Measurements from ENCODE around the gene UBR4. TPM values are rescaled to one million over a fixed set of nuclear protein-coding genes. Genes with fewer than 3 reads are reported as not detected.

Gene UBR4
- total RNA-seq, 3 donors from 2014 or later: 114 to 145 (median 140) TPM

- Histone ChIP-seq H3K9me3 (peaks cover 8 to 9% of the 10 kb centered on the region in 2 donors), H3K36me3 (peaks cover 16% of the 10 kb centered on the region), H3K27ac (no peak overlapping the region), H3K27me3 (no peaks in the 10 kb centered on the region), H3K4me1 (no peaks in the 10 kb centered on the region), H3K4me3 (no peak overlapping the region)
- no peak for DNase-seq (ENCODE audit: low spot score in 2 of 2)
- TF ChIP-seq, protein P1, sequence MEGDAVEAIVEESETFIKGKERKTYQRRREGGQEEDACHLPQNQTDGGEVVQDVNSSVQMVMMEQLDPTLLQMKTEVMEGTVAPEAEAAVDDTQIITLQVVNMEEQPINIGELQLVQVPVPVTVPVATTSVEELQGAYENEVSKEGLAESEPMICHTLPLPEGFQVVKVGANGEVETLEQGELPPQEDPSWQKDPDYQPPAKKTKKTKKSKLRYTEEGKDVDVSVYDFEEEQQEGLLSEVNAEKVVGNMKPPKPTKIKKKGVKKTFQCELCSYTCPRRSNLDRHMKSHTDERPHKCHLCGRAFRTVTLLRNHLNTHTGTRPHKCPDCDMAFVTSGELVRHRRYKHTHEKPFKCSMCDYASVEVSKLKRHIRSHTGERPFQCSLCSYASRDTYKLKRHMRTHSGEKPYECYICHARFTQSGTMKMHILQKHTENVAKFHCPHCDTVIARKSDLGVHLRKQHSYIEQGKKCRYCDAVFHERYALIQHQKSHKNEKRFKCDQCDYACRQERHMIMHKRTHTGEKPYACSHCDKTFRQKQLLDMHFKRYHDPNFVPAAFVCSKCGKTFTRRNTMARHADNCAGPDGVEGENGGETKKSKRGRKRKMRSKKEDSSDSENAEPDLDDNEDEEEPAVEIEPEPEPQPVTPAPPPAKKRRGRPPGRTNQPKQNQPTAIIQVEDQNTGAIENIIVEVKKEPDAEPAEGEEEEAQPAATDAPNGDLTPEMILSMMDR (IDR thresholded peaks at IDR 0.05): no peak
- TF ChIP-seq POLR2AphosphoS5 (IDR thresholded peaks at IDR 0.05): no peak
- TF ChIP-seq POLR2A (IDR thresholded peaks at IDR 0.05): no peak
- intact Hi-C loops (cut with DNase I; ENCODE audit: low total_unique reads): no loop called here
Measured at GRCh38 chr1:19133360-19133759, 76.7 kb downstream of the UBR4 start.

DNA sequence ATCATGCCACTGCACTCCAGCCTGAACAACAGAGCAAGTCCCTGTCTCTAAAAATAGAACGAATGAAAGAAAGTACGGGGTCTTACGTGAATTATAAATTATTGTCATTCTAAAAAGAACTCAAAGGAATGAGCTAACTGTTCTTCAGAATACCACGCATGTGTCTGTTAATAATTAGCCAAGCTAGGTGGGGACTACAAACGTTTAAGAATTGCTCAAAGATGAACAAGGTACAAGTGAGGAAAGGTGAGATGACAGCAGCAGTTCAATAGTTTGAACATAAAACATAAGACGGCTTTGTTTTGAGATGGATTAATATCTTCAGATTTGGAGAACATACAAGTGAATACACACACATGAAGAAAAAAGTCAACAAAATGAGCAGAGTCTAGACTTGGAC, 79.6 kb downstream of the UBR4 start:
- peaks cover 24% of the 10 kb centered on the region for H3K36me3 ChIP-seq

GRCh38 chr1:19128968-19129514, 81.0 kb downstream of the UBR4 start:
- Histone ChIP-seq H3K4me1 (no peaks in the 10 kb centered on the region), H3K36me3 (peaks cover 24% of the 10 kb centered on the region), H3K4me3 (no peak overlapping the region), H3K9me3 (peaks cover 8% of the 10 kb centered on the region in 2 donors), H3K27me3 (no peaks in the 10 kb centered on the region), H3K27ac (no peak overlapping the region)
- intact Hi-C loops (cut with DNase I; ENCODE audit: low total_unique reads): no loop called here
- DNase-seq (ENCODE audit: low spot score in 2 of 2): no peak
- TF ChIP-seq POLR2A (IDR thresholded peaks at IDR 0.05) (no peak), POLR2AphosphoS5 (IDR thresholded peaks at IDR 0.05) (no peak)
- TF ChIP-seq, protein P1 (IDR thresholded peaks at IDR 0.05): no peak

More for the DNA sequence above, 79.6 kb downstream of the UBR4 start:
- H3K27ac ChIP-seq: no peak overlapping the region
- H3K4me3 ChIP-seq: no peak overlapping the region
- no peaks in the 10 kb centered on the region for H3K4me1 ChIP-seq
- intact Hi-C loops (cut with DNase I; ENCODE audit: low total_unique reads): no loop called here
- no peak for TF ChIP-seq POLR2A (IDR thresholded peaks at IDR 0.05)
- TF ChIP-seq, protein P1 (IDR thresholded peaks at IDR 0.05): no peak
- peaks cover 8 to 9% of the 10 kb centered on the region in 2 donors for H3K9me3 ChIP-seq
- DNase-seq (ENCODE audit: low spot score in 2 of 2): no peak
- H3K27me3 ChIP-seq: no peaks in the 10 kb centered on the region

DNA sequence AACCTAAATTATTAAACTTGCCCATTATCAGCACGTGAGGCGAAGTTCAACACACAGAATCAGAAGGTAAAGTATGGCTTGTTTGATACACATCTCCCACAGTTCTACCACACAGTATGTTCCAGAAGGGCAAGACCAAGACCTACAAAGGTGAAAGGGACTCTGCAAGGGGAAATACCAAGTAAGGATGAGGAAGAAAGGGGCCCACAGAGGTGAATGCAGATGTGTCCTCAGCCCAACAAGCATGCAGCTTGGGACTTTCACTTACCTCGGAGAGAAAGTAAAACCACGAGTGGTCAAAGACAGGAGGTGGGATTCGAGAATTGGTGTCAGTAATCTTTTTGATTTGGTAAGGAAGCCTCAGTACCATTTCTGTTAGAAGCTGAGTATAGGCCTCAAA, 85.8 kb downstream of the UBR4 start:
- TF ChIP-seq POLR2AphosphoS5 (IDR thresholded peaks at IDR 0.05): no peak

GRCh38 chr1:19123837-19124236, 86.2 kb downstream of the UBR4 start:
- Histone ChIP-seq H3K9me3 (no peaks in the 10 kb centered on the region), H3K27ac (no peak overlapping the region), H3K27me3 (no peaks in the 10 kb centered on the region), H3K4me1 (no peaks in the 10 kb centered on the region), H3K4me3 (no peak overlapping the region), H3K36me3 (peaks cover 33% of the 10 kb centered on the region)
- intact Hi-C loops (cut with DNase I; ENCODE audit: low total_unique reads): no loop called here
- TF ChIP-seq POLR2A (IDR thresholded peaks at IDR 0.05): no peak
- no peak for TF ChIP-seq POLR2AphosphoS5 (IDR thresholded peaks at IDR 0.05)
- TF ChIP-seq, protein P1 (IDR thresholded peaks at IDR 0.05): no peak
- no peak for DNase-seq (ENCODE audit: low spot score in 2 of 2)

More for the DNA sequence above, 85.8 kb downstream of the UBR4 start:
- DNase-seq (ENCODE audit: low spot score in 2 of 2): no peak
- intact Hi-C loops (cut with DNase I; ENCODE audit: low total_unique reads): no loop called here
- H3K4me1 ChIP-seq: no peaks in the 10 kb centered on the region
- no peaks in the 10 kb centered on the region for H3K27me3 ChIP-seq
- H3K9me3 ChIP-seq: no peaks in the 10 kb centered on the region
- no peak overlapping the region for H3K4me3 ChIP-seq
- no peak overlapping the region for H3K27ac ChIP-seq
- peaks cover 32% of the 10 kb centered on the region for H3K36me3 ChIP-seq

- TF ChIP-seq, protein P1 (IDR thresholded peaks at IDR 0.05): no peak
- TF ChIP-seq POLR2AphosphoS5 (IDR thresholded peaks at IDR 0.05): no peak
- no peak for TF ChIP-seq POLR2A (IDR thresholded peaks at IDR 0.05)
Measured at GRCh38 chr1:19122668-19123067, 87.4 kb downstream of the UBR4 start.

More at GRCh38 chr1:19122668-19123067, 87.4 kb downstream of the UBR4 start:
- Histone ChIP-seq H3K4me3 (no peak overlapping the region), H3K36me3 (peaks cover 28% of the 10 kb centered on the region), H3K4me1 (no peaks in the 10 kb centered on the region), H3K9me3 (no peaks in the 10 kb centered on the region), H3K27me3 (no peaks in the 10 kb centered on the region), H3K27ac (no peak overlapping the region)
- DNase-seq (ENCODE audit: low spot score in 2 of 2): no peak
- intact Hi-C loops (cut with DNase I; ENCODE audit: low total_unique reads): no loop called here
